Limb (tissue), 2 donors: ENCODE results near the gene PIEZO1.

Source experiments
- DNase-seq, 2 donors: peaks; one replicate each; pipeline ENCODE4 v3.0.0-alpha.2; 2016; ENCODE audit errors: extremely low spot score in 2 of 2

Gene PIEZO1

DNA sequence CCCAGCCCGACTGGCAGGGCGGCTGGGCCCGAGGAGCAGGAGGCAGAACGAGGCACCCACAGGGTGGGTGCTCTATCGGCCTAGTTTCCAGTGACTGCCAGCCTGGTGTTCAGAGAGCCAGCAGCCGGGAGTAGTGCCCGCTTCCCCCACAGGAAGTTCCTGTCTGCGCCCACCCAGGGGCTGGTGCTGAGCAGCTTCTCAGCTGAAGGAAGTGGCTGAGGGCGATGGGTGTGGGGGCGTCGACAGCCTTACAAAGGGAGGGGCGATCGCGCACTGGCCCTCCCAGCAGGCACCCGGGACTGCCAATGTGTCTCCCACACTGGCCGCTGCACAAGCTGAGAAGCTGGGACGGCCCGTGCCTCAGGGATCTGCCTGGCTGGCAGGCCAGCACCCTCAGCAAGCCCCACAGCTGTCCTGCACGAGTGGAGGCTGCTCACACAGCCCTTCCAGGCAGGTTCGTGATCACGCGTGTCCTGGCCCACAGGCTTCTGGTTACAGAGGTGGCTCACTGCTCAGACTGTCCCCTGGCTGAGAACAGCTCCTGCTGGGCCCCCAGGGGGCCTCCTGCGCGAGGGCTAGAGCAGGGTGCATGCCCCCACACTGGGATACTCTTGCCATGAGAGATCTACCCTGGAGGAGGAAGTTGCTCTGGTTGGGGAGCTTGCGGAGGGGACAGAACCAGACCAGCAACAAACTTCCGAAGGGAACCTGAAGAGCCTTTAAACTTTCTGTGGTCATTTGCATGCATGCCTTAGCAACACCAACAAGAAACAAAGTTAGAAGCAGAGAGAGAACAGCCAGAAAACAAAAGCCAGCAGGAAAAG lies 81.3 kb downstream of the PIEZO1 start:
- no peak for DNase-seq

DNA sequence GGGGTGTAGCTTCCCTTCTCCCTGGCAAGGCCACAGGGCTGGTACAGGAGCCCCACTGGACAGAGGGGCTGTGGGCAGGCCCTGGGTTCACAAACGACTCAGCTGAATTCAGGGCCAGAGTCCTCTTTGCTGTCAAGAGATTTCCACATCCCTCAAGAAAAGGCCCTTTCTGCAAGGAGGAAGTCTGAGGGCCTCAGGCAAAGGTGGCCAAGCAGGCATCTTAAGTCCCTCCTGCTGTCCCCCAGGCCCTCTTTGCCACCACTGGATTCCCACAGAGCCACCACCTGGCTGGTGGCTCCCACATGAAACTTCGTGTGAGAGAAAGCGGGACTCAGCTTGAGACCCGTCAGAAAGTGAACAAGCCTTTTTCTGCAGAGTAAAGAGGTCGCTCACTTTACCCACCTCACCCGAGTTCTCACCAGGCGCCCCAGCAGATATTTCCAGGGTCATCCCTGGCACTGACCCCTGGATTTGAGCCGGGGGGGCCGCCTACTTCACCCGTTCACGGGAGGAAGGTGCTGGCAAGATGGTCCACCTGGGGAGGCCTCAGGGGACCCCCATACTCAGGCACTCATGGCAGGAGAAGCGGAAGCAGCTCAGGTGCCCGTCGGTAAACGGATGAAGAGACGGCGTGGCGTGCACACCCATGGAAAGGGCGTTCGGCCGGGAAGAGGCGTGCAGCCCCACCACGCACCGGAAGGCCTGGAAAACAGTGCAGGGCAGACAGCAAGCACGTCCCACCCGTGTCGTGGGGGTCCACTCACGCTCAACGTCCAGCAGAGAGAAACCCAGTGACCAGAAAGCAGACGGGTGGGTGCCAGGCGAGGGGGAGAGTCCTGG lies 82.4 kb downstream of the PIEZO1 start:
- no peak for DNase-seq

DNA sequence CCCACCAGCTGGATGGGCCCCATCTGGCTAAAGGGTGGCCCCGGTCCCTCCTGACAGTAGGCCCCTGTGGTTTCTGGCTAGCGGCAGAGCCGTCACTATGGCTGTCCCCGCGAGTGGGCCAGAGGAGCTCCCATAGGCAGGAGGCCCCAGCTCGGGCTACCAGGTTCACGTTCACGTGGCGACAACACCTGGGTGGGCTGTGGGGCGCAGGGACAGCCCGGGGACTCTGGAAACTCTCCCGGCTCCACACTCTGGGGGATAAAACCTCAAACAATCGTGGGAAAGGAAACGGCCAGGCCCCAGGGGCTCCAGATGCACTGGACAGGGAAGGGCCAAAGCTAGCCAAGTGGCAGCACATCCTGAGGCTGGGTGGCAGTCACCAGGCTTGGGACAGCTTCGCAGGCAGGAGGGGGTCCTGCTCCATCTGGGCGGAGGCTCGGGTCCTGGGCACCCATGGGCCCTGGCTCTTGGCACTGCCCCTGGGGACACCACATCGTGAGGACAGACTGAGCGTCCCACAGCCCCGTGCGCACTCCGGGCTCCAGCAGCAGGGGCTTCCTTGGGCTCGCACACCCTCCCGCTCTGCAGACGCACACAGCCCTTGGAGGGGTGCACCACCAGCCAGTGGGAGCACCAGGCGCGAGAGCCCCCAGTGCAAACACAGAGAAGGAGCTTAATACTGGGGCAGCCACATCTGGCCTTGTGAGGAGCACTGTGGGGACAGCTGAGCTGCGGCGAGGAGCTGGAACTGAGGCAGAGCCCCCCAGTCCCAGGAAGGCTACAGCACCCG lies 83.2 kb downstream of the PIEZO1 start:
- DNase-seq, result no peak

DNA sequence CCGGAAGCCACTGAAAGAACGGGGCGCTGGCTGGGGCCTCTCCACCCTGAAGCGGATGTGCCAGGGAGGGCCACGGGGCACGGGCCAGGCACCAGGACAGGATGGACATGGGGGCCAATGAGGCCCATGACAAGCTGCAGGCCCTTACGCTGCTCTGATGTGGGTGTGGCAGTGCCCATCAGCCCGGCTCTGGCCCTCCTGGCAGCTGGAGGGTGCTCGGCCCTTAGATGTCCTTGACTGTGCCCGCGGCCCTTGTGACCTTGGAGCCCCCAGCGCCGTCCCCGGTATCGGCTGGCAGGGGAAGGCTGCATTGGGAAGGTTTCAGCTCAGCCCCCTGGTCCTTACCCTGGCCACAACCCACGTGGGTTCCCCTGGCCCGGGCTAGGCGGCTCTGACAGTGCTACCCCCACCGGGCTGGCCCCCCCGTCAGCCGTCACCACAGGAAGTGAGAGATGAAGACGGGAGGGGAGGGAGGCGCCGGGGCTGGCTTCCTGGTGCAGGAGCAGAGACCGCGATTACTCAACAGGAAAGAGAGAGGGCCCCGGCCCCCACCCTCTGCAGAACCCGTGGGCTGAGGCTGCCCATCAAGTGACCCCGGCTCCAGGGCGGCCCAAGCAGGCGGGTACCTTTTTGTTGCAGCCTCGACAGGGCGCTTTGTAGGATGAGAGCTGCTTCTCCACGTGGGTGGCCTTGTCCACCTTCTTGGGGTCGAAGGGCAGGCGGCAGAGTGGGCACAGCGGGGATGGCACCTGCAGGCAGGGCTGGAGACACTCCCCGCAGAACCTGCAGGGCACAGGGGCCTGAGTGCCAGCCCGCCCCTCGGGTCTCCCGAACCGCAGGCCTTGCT lies 84.2 kb downstream of the PIEZO1 start:
- DNase-seq, result no peak

DNA sequence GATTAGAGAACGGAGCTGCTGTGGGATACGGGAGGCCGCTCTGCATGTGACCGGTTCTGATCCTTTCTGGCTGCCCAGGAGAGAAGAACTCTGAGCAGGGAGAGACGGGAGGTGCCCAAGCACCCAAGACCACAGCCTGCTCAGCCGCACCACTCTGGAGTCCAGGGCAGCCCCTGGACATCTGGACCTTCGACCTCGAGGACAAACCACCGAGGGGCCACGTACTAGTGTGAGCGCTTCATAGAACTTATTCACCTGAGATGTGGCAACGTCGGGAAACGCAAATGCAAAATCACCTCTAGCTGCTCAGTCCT lies 84.7 kb downstream of the PIEZO1 start:
- no peak for DNase-seq

DNA sequence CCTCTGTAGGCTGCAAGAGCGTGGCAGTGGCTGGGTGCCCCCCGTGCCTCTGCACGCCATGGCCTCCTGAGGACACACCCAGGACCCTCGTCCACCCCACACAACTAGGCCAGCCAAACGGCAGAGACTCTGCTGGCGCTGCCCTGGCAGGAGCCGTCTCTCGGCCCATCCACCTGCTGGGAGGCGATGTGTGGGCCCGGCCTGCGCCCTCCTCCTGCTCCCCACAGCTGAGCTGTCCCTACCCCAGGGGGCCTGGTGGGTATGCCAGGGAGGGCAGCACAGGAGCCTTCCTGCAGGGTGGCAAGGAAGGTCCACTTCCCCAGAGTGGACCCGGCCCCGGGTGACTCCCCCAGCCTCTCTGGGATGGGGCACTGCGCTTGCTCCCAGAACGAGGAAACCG lies 85.8 kb downstream of the PIEZO1 start:
- DNase-seq, result no peak

DNA sequence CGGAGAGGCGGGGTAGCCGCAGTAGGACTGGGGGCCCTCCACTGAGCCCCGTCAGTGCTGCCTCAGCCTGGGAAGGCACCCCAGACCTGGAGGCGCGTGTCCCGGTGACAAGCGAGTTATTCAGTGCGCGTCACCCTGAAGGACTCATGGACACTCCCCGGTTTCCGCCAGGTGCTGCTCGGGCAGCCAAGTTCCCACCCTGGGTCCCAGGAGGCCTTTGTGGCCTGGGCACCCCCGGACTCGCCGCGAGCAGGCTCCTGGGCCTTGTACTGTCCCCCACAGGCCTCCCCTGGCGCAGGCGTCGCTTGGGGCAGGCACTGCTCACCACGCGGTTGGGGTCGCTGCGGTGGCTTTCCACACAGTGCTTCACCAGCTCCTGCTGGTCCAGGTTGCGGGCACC lies 86.4 kb downstream of the PIEZO1 start:
- DNase-seq, result no peak

DNA sequence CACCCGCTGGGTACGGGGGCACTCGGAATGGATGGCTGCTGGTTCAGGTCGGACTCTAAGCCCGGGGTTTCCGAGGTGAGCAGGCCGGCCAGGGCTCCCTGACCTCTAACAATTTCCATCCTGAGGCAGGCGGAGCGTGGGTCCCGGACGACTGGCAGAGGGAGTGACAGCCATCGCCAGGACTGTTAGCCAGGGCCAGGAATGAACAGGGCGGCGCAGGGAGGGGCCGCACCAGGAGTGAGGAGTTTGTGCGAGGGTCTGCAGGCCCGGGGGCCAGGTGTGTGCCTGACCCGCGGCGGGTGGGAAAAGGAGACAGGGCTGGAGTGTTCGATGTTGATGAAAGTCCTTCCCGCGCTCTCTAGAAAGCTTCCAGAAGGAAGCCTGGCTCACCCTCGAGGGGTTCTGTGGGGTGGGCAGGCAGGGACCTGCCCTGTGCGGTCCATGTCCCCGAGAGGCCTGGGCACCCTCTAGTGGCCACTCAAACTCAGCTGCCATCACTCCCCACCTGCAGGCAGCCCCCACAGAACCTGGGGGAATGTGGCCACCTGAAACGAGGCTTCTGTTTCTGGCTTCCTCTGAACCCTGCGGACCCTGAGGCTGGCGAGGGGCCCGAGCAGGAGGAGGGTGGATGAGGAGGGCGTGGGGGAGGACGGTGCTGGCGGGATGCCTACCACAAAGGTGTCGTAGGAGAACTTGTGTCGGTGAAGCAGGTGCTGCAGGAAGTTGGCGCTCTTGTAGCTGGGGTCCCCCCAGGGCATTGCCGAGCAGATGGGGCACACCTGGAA lies 87.0 kb downstream of the PIEZO1 start:
- no peak for DNase-seq

DNA sequence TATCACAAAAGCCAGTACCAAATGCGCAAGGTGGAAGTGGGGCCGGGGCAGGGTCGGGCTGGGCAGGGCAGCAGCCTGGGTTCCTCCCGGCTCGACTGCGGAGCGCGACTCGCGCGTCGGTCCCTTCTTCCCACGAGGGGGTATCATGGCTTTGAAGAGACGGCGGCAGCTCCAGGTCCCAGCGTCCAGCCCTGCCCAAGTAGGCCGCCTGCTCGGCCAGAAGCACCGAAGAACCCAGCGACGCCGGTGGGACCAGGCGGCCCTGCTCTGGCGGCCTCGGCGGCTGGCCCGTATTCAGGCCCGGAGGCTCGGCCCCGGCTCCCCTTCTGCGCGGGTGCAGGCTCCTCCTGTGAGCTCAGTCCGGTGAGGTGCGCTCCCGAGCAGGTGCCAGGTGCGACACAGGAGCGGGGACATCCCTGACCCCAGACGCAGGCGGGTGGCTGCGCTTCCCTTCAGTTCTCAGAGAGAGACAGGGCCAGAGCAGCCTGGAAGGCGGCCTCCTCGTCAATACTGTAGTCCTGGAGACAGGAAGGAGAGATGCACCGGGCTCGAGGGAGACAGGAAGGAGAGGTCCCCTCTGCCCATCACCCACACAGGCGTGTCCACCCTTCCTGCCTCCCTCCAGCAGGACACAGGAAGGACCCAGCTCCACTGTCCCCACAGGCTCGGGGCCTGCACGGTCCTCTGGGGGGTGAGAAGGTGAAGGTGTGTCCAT lies 87.7 kb downstream of the PIEZO1 start:
- no peak for DNase-seq

DNA sequence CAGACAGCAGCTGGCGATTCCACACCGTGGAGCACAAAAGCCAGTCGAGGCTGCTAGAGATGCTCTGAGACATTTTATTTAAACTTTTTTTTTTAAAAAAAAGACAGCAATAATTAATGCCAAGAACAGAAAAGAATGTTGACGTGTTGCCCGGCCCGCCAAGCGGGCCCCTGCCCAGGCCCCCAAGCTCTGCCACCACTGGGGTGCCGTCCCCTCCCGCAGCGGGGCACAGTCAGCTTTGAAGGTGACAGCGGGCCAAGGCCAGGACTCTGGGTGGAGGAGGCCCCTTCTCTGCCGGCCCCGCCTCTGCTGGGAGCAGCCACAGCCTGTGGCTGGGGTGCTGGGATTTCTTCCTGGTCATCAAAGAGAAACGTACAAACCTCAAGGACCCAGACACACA lies 88.6 kb downstream of the PIEZO1 start:
- DNase-seq, result no peak

DNA sequence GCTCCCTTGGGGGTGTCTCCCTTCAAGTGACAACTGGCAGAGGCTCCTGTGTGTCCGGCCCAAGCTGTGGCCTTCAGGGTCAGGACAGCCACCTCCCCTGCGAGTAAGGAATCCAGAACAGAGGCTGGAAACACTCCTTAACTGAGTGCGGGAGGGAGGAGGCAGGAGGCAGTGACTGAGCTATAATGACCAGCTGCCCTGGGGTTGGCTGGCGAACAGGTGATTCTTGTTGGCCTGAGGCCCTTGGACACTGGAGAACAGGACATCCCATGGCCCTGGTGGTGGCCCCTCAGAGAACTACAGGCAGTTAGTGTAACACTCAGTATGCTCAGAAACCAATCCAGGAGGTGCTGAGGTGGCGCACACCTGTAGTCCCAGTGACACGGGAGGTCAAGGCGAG lies 89.3 kb downstream of the PIEZO1 start:
- DNase-seq, result no peak

DNA sequence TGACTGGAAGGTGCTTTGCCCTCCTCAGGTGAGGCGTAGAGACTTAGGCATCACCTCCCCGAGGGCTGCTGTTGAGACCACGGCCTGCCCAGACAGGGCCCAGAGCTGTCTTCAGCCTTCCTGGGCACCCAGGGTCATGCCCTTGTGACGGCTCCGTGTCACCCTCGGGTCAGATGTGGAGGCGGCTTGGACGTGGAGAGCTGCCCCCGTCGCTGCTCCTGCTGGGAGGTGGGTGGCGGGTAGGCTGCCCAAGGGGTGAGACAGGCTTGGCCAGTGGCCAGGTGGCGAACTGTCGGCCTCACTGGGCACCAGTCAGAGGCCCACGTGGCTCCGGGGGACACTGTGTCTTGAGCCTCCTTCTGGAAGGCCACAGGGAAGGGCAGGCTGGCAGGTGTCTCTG lies 89.8 kb downstream of the PIEZO1 start:
- DNase-seq, result no peak

DNA sequence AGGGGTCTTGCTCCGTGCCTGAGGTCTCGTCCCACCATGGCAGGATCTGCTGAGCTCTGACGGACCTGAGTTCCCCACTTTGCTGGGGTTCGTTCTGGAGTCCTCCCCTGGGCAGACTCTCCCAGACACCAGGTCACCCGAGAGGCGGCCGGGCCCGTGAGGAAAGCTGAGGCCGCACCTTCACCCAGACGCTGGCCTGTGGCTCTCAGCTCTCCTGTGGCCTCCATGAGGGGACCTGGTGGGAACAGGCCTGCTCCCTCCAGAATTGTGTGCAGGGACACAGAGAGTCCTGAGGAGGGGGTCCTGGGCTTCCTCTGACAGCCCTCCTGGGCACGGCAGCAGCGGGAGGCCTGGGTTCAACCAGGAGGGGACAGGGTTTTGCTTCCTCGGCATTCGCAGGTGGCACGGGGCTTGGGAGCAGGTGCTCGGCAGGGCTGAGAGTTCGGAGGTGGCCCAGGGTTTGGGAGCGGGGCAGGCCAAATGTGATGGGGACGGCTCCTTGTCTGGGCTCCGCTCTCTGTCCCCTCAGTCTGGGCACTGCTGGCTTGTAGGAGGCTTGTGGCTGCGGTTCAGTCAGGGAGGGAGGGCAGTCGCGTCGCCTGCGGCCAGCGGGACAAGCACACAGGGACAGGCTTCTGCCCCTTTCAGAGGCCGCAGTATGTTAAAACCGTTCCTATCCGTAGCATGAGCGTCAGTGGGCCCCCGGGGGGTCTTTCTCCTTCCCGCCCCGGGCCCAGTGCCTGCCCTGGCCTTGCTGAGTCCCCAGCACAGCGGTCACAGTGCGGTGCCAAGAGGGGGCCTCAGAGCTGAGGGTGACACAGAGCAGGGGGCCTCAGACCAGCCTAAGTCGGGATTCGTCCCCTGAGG lies 90.6 kb downstream of the PIEZO1 start:
- no peak for DNase-seq

DNA sequence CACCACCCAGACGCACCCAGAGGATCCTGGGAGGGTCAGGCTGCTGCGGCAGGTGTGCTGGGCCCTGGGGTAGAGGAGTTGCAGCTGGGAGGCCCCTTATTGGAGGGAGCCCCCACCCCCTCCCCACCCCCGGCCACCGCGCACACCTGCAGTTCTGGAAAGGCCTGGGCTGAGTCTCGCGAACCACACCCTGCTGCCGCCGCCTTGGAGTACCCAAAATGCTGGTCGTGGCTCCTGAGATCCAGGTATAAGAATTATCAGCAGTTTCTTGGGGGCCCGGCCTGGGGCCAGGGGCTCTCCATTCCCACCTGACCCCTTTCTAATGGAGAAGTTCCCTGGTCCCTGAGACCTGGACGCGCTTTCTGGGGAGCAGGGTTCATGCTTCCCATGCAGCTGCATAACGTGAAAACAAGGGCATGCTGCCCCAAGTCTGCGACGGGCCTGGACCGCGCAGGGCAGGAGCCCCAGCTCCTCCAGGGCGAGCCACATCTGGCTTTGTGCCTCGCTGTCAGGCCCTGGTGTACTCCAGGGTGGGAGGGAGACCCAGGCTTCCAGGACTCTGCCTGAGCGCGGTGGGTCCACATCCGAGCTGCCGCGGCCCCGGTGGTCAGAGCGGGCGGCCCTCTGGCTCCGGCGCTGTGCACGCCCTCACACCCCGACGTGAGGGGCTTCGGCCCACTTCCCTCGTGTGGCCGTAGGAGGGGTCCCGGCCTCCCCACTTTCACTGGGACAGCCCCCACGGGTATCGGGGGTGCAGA lies 91.4 kb downstream of the PIEZO1 start:
- no peak for DNase-seq

DNA sequence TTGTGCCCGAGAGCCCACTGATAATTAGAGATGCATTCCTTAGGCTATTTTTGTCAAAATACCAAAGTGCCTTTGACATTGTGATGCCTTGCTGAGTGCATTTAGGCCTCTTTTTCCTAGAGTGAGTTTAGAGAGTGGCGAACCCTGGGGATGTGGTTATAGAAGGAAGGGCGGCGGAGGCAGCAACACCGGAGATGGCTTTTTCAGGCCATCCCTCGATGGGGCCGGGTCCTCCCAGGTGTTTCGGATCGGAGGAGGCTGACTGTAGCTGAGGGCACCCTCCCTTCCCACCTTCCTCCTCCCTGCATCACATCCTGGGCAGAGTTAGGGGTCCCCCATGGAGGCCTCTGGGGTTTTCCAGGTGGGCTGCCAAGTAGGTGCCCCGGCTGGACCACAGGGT lies 92.2 kb downstream of the PIEZO1 start:
- no peak for DNase-seq

DNA sequence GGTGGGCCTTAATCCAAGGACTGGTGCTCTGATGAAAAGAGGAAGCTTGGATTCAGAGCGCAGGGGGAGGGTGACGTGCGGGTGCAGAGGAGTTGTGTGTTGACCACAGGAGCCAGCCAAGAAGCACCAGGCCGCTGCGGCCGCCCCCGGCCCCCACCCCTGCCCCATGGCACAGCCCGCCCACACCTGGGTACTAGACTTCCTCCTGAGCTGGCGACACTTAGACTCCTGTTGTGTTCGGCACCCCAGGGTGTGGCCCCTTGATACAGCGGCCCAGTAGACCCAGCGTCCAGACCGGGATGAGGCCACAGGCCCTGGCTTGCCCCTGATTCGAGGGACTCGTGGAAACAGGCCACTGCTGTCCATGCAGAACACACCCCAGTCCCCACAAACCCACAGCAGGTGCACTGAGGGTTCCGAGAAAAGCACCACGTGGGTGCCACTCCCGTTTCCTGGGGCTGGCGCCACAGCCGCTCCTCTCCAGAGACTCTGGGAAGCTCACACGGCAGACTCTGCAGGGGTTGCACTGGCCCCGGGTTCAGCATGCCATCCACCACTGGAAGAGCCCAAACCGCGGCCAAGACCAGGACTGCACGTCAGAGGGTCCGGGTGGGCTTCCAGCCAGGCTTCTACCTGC lies 93.0 kb downstream of the PIEZO1 start:
- DNase-seq, result no peak

DNA sequence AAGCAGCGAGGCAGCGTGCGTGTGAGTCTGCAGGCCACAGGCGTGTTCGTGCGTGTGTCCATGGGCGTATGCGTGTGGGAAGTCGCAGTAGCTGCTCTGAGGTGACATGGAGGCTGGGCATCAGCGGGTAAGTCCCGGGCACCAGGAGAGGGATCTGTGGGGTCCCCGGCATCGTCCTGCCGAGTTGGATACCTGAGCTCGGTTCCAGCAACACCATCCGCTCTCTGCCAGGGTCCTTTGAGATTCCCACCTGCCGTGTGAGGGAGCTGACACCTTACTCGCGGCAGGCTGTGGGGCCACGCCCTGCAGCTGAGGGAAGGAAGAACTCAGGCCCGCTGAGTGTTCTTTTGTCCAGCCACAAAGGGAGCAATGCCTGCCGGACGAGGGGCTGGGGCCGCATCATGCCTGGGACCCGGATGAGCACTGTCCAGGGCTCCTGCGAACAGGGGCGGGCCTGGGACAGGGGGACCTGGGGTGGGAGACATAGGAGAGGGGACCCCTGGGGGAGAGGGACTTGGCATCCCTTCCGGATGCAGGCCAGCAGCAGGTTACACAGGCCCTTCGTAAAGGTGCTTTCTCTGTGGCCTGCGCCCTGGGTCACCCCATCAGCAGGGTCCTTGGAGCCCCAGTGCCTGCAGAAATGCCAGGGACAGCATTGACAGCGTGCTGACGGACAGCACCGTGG lies 93.7 kb downstream of the PIEZO1 start:
- no peak for DNase-seq
